Measurements from ENCODE around the gene HJV. TPM values are rescaled to one million over a fixed set of nuclear protein-coding genes. Genes with fewer than 3 reads are reported as not detected.

Gene HJV
- total RNA-seq, 1 experiment from 2014 or later: not detected

- in situ Hi-C loops (cut with HindIII; ENCODE audit: low pct_unique_long_range_greater_than_20kb, low sequenced_read_pairs): no loop called here
- Histone ChIP-seq H3K27me3 (ENCODE audit: control insufficient read depth, insufficient read depth, low read length) (no peaks in the 10 kb centered on the region; the same call in 1 of the 2 replicates), H3K4me1 (ENCODE audit: control insufficient read depth, insufficient read depth, low read length) (peaks cover 12% of the 10 kb centered on the region), H3K4me3 (ENCODE audit: low read depth in 2 of 2, low read length in 2 of 2) (no peak overlapping the region), H3K27ac (ENCODE audit: low read length) (no peak overlapping the region), H3K9me3 (ENCODE audit: control insufficient read depth, insufficient read depth, low read depth, low read length) (no peaks in the 10 kb centered on the region), H3K36me3 (ENCODE audit: control insufficient read depth, insufficient read depth, low read length) (peaks cover 2% of the 10 kb centered on the region; the same call in 1 of the 2 replicates)
- TF ChIP-seq SIN3A (IDR thresholded peaks at IDR 0.05; ENCODE audit: borderline replicate concordance, insufficient read depth, low read depth, low read length): no peak
- no peak for TF ChIP-seq REST (IDR thresholded peaks at IDR 0.05; ENCODE audit: insufficient read depth in 1 of 2, low read depth in 2 of 2, low read length in 1 of 2)
- no peak for TF ChIP-seq TCF7L2 (IDR thresholded peaks at IDR 0.05; ENCODE audit: low read depth, low read length)
- TF ChIP-seq CTCF (IDR thresholded peaks at IDR 0.05): no peak
- no peak for TF ChIP-seq POLR2AphosphoS5 (IDR thresholded peaks at IDR 0.05; ENCODE audit: low read depth, low read length)
- BruUV-seq (replicated peaks): no TSS peak
- intact Hi-C loops (cut with micrococcal nuclease; ENCODE audit: unreplicated experiment): no loop called here
- CTCF ChIA-PET: no interaction called here
- POLR2A ChIA-PET: no interaction called here
- ATAC-seq (no peak), DNase-seq (ENCODE audit: low read depth, low spot score) (no peak)
Measured at GRCh38 chr1:145992502-145992936, 29.0 kb downstream of the HJV start.

- in situ Hi-C loops (cut with HindIII; ENCODE audit: low pct_unique_long_range_greater_than_20kb, low sequenced_read_pairs) (no loop called here), intact Hi-C loops (cut with micrococcal nuclease; ENCODE audit: unreplicated experiment) (no loop called here)
- Histone ChIP-seq H3K4me3 (ENCODE audit: low read depth in 2 of 2, low read length in 2 of 2) (no peak overlapping the region), H3K9me3 (ENCODE audit: control insufficient read depth, insufficient read depth, low read depth, low read length) (no peaks in the 10 kb centered on the region), H3K36me3 (ENCODE audit: control insufficient read depth, insufficient read depth, low read length) (peaks cover 2% of the 10 kb centered on the region; the same call in 1 of the 2 replicates), H3K27ac (ENCODE audit: low read length) (no peak overlapping the region), H3K4me1 (ENCODE audit: control insufficient read depth, insufficient read depth, low read length) (peaks cover 7% of the 10 kb centered on the region; the same call in 1 of the 2 replicates), H3K27me3 (ENCODE audit: control insufficient read depth, insufficient read depth, low read length) (no peaks in the 10 kb centered on the region; the same call in 1 of the 2 replicates)
- DNase-seq (ENCODE audit: low read depth, low spot score) (no peak), ATAC-seq (no peak)
- BruUV-seq (replicated peaks): no TSS peak
- POLR2A ChIA-PET: no interaction called here
- TF ChIP-seq REST (IDR thresholded peaks at IDR 0.05; ENCODE audit: insufficient read depth in 1 of 2, low read depth in 2 of 2, low read length in 1 of 2): no peak
- no peak for TF ChIP-seq POLR2AphosphoS5 (IDR thresholded peaks at IDR 0.05; ENCODE audit: low read depth, low read length)
- TF ChIP-seq SIN3A (IDR thresholded peaks at IDR 0.05; ENCODE audit: borderline replicate concordance, insufficient read depth, low read depth, low read length): no peak
- CTCF ChIA-PET: no interaction called here
Measured at GRCh38 chr1:145991735-145992412, 29.7 kb downstream of the HJV start.

All from Panc1 (cell line).